ENCODE data around the gene FBXL19. TPM values are rescaled to one million over a fixed set of nuclear protein-coding genes. Genes with fewer than 3 reads are reported as not detected.
A peak's percentile ranks its signal among the peaks of the same experiment; 100 is the strongest.

The FBXL19 gene
- total and polyA plus RNA-seq, 2 of the 13 experiments (the other 11 are each of a cell fraction or from before 2014, with no cell fraction given): 6.0 to 13.7 TPM

GRCh38 chr16:30896261-30896888, 27.0 kb upstream of the FBXL19 start, which contains the start of gene CTF1 (continued):
- TF ChIP-seq ZFP90 (CRISPR knock-in tag; IDR thresholded peaks at IDR 0.05; ENCODE audit: borderline replicate concordance) (peak; percentile 77; the same call in 1 of the 2 replicates), ZNF296 (CRISPR knock-in tag; conservative IDR thresholded peaks at IDR 0.05) (no peak), ZNF329 (CRISPR knock-in tag; IDR thresholded peaks at IDR 0.05; ENCODE audit: low read depth) (no peak), ZNF503 (CRISPR knock-in tag; IDR thresholded peaks at IDR 0.05) (0 out of 2 replicates have a peak, but pooled peaks have one; percentile 29), CREBL2 (CRISPR knock-in tag; IDR thresholded peaks at IDR 0.05; ENCODE audit: borderline replicate concordance) (no peak), PRPF4 (IDR thresholded peaks at IDR 0.05; ENCODE audit: low read depth, low read length, poor library complexity, severe bottlenecking) (no peak), SYNCRIP (IDR thresholded peaks at IDR 0.05; ENCODE audit: insufficient read depth, low read depth, low read length) (no peak), CBX2 (IDR thresholded peaks at IDR 0.05; ENCODE audit: low read depth, low read length) (no peak), CBX2 (CRISPR knock-in tag; IDR thresholded peaks at IDR 0.05; ENCODE audit: low read depth) (no peak), ZFP36 (IDR thresholded peaks at IDR 0.05; ENCODE audit: borderline replicate concordance, low read depth, low read length, partially characterized antibody) (peak; percentile 6), TOE1 (CRISPR knock-in tag; IDR thresholded peaks at IDR 0.05) (no peak), NONO (IDR thresholded peaks at IDR 0.05) (no peak), NONO (CRISPR knock-in tag; conservative IDR thresholded peaks at IDR 0.05) (peak; percentile 28; the same call in 1 of the 2 replicates), HDAC6 (IDR thresholded peaks at IDR 0.05; ENCODE audit: low read depth, low read length) (no peak), ZNF121 (CRISPR knock-in tag; IDR thresholded peaks at IDR 0.05) (no peak), DNMT1 (CRISPR knock-in tag; IDR thresholded peaks at IDR 0.05) (no peak), NPAS2 (CRISPR knock-in tag; IDR thresholded peaks at IDR 0.05; ENCODE audit: borderline replicate concordance) (no peak), JUNB (CRISPR knock-in tag; IDR thresholded peaks at IDR 0.05; ENCODE audit: borderline replicate concordance) (no peak)
- TF ChIP-seq, protein P1, sequence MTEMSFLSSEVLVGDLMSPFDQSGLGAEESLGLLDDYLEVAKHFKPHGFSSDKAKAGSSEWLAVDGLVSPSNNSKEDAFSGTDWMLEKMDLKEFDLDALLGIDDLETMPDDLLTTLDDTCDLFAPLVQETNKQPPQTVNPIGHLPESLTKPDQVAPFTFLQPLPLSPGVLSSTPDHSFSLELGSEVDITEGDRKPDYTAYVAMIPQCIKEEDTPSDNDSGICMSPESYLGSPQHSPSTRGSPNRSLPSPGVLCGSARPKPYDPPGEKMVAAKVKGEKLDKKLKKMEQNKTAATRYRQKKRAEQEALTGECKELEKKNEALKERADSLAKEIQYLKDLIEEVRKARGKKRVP (CRISPR knock-in tag; IDR thresholded peaks at IDR 0.05): peak in 1 of 2 experiments; percentile 44; a peak in 1 of 4 replicates
- TF ChIP-seq, protein P2, sequence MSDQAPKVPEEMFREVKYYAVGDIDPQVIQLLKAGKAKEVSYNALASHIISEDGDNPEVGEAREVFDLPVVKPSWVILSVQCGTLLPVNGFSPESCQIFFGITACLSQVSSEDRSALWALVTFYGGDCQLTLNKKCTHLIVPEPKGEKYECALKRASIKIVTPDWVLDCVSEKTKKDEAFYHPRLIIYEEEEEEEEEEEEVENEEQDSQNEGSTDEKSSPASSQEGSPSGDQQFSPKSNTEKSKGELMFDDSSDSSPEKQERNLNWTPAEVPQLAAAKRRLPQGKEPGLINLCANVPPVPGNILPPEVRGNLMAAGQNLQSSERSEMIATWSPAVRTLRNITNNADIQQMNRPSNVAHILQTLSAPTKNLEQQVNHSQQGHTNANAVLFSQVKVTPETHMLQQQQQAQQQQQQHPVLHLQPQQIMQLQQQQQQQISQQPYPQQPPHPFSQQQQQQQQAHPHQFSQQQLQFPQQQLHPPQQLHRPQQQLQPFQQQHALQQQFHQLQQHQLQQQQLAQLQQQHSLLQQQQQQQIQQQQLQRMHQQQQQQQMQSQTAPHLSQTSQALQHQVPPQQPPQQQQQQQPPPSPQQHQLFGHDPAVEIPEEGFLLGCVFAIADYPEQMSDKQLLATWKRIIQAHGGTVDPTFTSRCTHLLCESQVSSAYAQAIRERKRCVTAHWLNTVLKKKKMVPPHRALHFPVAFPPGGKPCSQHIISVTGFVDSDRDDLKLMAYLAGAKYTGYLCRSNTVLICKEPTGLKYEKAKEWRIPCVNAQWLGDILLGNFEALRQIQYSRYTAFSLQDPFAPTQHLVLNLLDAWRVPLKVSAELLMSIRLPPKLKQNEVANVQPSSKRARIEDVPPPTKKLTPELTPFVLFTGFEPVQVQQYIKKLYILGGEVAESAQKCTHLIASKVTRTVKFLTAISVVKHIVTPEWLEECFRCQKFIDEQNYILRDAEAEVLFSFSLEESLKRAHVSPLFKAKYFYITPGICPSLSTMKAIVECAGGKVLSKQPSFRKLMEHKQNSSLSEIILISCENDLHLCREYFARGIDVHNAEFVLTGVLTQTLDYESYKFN (CRISPR knock-in tag; conservative IDR thresholded peaks at IDR 0.05): peak; percentile 63
- TF ChIP-seq, protein P3, sequence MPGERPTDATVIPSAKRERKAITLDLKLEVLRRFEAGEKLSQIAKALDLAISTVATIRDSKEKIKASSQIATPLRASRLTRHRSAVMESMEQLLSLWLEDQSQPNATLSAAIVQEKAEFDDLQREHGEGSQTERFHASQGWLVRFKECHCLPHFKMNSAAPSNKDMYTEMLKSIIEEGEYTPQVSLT (CRISPR knock-in tag; IDR thresholded peaks at IDR 0.05; ENCODE audit: borderline replicate concordance, low read depth): no peak

Measured in HepG2 (cell line).